GM12874 (cell line): ENCODE measurements around the gene MYL5.

Source experiments
- TF ChIP-seq, protein P1 (sequence below): IDR thresholded peaks from 2 replicates; pipeline ENCODE4 v1.5.1; 2011; ENCODE audit warnings: low read depth, mild to moderate bottlenecking, control low read depth, low read length, moderate library complexity; ENCODE audit not compliant: insufficient read depth

MYL5 gene

GRCh38 chr4:689723-690122 lies 15.4 kb downstream of the MYL5 start:
- TF ChIP-seq, protein P1, sequence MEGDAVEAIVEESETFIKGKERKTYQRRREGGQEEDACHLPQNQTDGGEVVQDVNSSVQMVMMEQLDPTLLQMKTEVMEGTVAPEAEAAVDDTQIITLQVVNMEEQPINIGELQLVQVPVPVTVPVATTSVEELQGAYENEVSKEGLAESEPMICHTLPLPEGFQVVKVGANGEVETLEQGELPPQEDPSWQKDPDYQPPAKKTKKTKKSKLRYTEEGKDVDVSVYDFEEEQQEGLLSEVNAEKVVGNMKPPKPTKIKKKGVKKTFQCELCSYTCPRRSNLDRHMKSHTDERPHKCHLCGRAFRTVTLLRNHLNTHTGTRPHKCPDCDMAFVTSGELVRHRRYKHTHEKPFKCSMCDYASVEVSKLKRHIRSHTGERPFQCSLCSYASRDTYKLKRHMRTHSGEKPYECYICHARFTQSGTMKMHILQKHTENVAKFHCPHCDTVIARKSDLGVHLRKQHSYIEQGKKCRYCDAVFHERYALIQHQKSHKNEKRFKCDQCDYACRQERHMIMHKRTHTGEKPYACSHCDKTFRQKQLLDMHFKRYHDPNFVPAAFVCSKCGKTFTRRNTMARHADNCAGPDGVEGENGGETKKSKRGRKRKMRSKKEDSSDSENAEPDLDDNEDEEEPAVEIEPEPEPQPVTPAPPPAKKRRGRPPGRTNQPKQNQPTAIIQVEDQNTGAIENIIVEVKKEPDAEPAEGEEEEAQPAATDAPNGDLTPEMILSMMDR = no peak

GRCh38 chr4:692771-693554 lies 18.6 kb downstream of the MYL5 start:
- TF ChIP-seq, protein P1 = no peak

DNA sequence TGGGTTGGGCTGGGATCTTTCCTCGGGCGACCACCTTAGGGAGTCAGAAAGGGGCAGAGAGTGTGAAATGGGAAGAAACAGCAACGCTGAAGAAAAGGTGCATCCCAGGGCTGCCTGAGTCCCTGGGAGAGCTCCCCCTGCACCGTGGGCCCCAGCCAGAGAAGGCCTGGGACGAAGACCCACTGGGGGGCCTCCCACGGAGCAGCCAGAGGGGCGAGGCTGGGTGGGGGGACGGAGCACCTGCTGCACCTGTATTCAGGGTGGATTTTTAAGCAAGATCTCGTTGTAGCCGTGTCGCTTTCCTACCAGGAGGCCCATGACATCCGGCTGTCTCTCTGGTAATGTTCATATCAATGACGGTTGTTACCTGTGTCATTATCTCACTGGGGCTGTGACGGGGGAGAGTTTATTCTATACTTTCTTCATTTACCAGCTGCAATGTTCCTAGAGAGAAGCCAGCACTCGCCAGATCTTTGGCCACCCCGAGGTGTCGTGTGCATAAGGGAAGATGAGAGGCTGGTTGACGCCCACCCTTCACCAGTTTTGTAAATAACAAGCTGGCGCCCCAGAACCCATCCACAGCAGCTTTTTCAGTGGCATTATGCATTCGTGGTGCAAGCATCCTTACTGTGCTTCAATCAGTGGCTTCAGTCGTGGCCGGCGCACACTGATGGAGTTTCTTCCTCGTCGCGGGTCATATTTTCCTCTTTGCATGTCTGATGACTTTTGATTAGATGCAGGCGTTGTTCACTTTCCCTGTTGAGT lies 25.7 kb downstream of the MYL5 start:
- TF ChIP-seq, protein P1 = no peak

GRCh38 chr4:700587-701264 lies 26.4 kb downstream of the MYL5 start:
- TF ChIP-seq, protein P1 = no peak

DNA sequence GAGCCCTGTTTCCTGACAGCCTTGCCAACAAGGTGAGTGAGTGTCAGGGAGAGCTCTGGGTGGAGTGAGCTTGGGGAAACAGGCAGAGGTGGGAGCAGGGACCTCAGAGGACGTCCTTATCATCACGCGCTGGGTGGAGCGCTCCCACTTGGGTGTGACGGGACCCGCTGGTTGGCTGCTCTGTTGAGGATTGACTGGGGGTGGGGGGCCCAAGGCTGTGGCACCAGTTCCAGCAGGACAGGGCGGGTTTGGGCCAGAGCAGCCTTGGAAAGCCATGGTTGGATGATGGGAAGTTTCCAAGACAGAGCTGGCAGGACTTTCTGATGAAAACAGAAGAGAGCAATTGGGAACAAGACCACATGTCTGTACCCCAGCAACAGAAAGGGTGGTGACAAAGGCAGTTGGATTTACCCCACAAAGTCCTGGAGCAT lies 28.3 kb downstream of the MYL5 start:
- TF ChIP-seq, protein P1 = no peak

DNA sequence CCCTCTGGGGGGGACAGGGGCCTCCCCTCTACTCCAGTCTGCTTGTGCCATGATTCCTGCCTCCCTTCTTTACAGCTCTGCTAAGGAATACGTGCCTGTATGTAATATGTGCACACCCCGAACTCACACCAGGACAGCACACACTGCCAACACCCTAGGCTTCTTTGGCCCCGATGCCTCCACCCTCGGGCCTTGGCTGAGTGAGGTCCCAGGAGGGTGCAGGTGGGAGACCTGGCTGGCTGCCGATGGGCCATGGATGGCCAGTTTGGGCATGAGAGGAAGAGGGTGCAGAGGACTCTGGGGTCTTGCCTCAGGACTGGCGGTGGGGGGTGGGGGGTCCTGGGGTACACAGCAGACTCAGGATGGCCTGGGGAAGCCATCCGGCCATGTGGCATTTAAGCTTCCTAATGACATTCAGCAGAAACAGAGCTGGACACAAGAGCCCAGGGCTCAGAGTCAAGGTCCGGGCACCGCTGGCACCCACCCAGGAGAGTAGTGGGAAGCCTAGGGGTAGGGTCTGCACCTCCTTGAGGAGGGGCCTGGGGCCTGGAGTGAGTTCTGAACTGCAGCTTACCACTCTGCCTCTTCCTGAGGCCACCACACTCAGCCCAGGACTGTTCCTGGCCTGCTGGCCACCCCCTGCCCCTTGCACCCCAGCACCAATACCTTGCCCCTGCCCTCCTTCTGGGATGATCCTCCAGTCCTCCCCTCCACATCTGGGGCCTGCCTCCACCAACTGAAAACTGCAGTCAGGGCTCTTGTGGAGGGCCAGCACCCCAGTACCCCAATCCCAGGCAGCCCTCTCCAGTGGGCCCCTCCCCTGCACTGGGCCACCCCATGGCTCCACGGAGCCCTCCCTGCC lies 29.2 kb downstream of the MYL5 start:
- TF ChIP-seq, protein P1 = no peak
